Vagina (tissue), 2 donors: Measurements from ENCODE around the gene LONP1. TPM values are rescaled to one million over a fixed set of nuclear protein-coding genes. Genes with fewer than 3 reads are reported as not detected.

Experiments used
- DNase-seq, 2 donors: peaks; one replicate each; pipeline ENCODE4 v3.0.0-alpha.2; 2017; ENCODE audit errors: extremely low spot score in 2 of 2
- H3K27ac ChIP-seq: fragments of 200-600 bp; sonication (generic); one replicate; pipeline ENCODE4 v1.5.1; 2019
- H3K27me3 ChIP-seq: fragments of 200-600 bp; sonication (generic); one replicate; pipeline ENCODE4 v1.5.1; 2019
- H3K36me3 ChIP-seq, 2 donors: fragments of 200-600 bp; sonication (generic); one replicate each; pipeline ENCODE4 v1.5.1; 2017 to 2019
- H3K4me1 ChIP-seq: fragments of 200-600 bp; sonication (generic); one replicate; pipeline ENCODE4 v1.5.1; 2019
- H3K4me3 ChIP-seq, 2 donors: fragments of 200-600 bp; sonication (generic); 1 replicate in 1 of 2; 2 replicates in 1 of 2; pipeline ENCODE4 v1.5.1; 2016 to 2019
- H3K9me3 ChIP-seq: fragments of 200-600 bp; sonication (generic); one replicate; pipeline ENCODE4 v1.5.1; 2019
- POLR2A ChIP-seq, 2 donors: fragments of 450-650 bp; IDR thresholded peaks; one replicate each; pipeline ENCODE4 v1.6.1; 2017; ENCODE audit warnings: antibody characterized with exemption in 2 of 2, mild to moderate bottlenecking in 2 of 2, moderate library complexity in 2 of 2
- POLR2AphosphoS5 ChIP-seq, 2 donors: sonication (generic); formaldehyde crosslinking; IDR thresholded peaks; one replicate each; pipeline ENCODE4 v1.9.0; 2017; ENCODE audit warnings: antibody characterized with exemption in 2 of 2, mild to moderate bottlenecking in 2 of 2, low read depth in 1 of 2; ENCODE audit not compliant: insufficient read depth in 1 of 2
- intact Hi-C: fragments of 100-400 bp; cut with DNase I; formaldehyde crosslinking; loops from one replicate; pipeline ENCODE4 v1.15.1; 2023
- total RNA-seq: library from RNA; depleted of rRNA; stranded (reverse); fragments of >200 nt; gene quantifications from one replicate; pipeline ENCODE4 v1.2.3, GENCODE V29; 2016
- TF ChIP-seq, protein P1 (sequence below), 3 experiments: fragments of 450-650 bp in 2 of 3; fragments of 200-600 bp in 1 of 3; sonication (generic) in 1 of 3; IDR thresholded peaks; one replicate each; pipeline ENCODE4 v1.5.1; 2017 to 2019; ENCODE audit warnings: antibody characterized with exemption in 3 of 3, mild to moderate bottlenecking in 2 of 3, moderate library complexity in 2 of 3

The LONP1 gene
- total RNA-seq, 1 donor from 2014 or later, result 53.3 TPM

DNA sequence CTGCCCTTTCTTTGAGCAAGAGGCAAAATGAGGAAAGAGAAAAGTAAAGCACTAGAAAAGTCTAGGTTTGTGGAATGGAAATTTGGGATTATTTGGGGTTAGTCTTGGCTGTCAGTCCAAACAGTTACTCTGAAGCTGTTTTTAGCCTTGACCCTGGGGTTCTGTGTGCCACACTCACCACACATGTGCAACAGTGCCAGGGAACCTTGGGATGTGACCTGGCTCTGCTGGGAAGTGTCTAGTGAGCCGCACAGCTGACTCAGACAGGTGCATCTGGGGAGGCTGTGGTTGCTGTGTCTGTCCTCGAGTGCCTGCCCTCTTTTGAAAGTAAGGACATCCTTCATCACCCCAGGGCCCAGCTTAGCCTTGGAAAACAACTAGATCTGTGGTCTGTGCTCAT is 55.4 kb downstream of the LONP1 start:
- no peak for TF ChIP-seq POLR2A (IDR thresholded peaks at IDR 0.05)
- TF ChIP-seq, protein P1, sequence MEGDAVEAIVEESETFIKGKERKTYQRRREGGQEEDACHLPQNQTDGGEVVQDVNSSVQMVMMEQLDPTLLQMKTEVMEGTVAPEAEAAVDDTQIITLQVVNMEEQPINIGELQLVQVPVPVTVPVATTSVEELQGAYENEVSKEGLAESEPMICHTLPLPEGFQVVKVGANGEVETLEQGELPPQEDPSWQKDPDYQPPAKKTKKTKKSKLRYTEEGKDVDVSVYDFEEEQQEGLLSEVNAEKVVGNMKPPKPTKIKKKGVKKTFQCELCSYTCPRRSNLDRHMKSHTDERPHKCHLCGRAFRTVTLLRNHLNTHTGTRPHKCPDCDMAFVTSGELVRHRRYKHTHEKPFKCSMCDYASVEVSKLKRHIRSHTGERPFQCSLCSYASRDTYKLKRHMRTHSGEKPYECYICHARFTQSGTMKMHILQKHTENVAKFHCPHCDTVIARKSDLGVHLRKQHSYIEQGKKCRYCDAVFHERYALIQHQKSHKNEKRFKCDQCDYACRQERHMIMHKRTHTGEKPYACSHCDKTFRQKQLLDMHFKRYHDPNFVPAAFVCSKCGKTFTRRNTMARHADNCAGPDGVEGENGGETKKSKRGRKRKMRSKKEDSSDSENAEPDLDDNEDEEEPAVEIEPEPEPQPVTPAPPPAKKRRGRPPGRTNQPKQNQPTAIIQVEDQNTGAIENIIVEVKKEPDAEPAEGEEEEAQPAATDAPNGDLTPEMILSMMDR (IDR thresholded peaks at IDR 0.05), result no peak
- no peak for TF ChIP-seq POLR2AphosphoS5 (IDR thresholded peaks at IDR 0.05; ENCODE audit: insufficient read depth in 1 of 2, low read depth in 1 of 2)
- Histone ChIP-seq H3K4me3 (no peak overlapping the region), H3K4me1 (no peaks in the 10 kb centered on the region), H3K9me3 (no peaks in the 10 kb centered on the region), H3K36me3 (peaks cover 5 to 93% of the 10 kb centered on the region in 2 donors), H3K27ac (no peak overlapping the region), H3K27me3 (no peaks in the 10 kb centered on the region)
- DNase-seq, result no peak
- intact Hi-C loops, result no loop called here

DNA sequence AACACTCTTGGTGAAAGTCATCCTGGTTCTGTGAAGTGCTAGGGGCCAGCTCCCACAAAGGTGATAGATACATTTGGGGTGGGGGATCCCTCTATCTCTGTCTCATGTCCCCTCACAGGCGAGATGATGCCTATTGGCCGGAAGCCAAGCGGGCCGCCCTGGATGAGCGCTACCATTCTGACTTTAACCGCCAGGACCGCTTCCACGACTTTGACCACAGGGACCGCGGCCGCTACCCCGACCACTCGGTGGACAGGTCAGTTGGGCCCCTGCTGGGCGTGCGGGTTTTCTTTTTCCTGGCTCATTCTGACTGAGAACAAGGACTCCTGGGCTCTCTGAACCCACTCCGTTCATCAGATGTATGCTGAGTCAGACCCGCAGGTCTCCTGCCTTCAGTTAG is 56.0 kb downstream of the LONP1 start:
- peaks cover 5 to 93% of the 10 kb centered on the region in 2 donors for H3K36me3 ChIP-seq
- TF ChIP-seq POLR2A (IDR thresholded peaks at IDR 0.05) (no peak), POLR2AphosphoS5 (IDR thresholded peaks at IDR 0.05; ENCODE audit: insufficient read depth in 1 of 2, low read depth in 1 of 2) (no peak)
- TF ChIP-seq, protein P1 (IDR thresholded peaks at IDR 0.05), result no peak
- DNase-seq, result no peak
- H3K9me3 ChIP-seq, result no peaks in the 10 kb centered on the region
- H3K27me3 ChIP-seq, result no peaks in the 10 kb centered on the region
- no peak overlapping the region for H3K27ac ChIP-seq
- no peak overlapping the region for H3K4me3 ChIP-seq
- intact Hi-C loops, result no loop called here
- H3K4me1 ChIP-seq, result no peaks in the 10 kb centered on the region

DNA sequence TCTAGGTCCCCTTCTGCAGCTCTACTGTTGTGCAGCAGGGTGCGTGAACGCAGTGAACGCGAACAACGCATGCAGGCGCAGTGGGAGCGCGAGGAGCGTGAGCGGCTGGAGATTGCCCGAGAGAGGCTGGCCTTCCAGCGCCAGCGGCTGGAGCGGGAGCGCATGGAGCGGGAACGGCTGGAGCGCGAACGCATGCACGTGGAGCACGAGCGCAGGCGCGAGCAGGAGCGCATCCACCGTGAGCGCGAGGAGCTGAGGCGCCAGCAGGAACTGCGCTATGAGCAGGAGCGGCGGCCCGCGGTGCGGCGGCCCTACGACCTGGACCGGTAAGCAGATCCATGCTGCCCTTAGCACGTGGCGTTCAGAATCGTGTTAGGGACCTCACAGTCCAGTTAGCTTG is 58.5 kb downstream of the LONP1 start:
- H3K4me3 ChIP-seq, result no peak overlapping the region
- H3K27me3 ChIP-seq, result no peaks in the 10 kb centered on the region
- H3K4me1 ChIP-seq, result no peaks in the 10 kb centered on the region
- no peaks in the 10 kb centered on the region for H3K9me3 ChIP-seq
- TF ChIP-seq POLR2A (IDR thresholded peaks at IDR 0.05), result no peak
- TF ChIP-seq, protein P1 (IDR thresholded peaks at IDR 0.05), result no peak
- no peak for TF ChIP-seq POLR2AphosphoS5 (IDR thresholded peaks at IDR 0.05; ENCODE audit: insufficient read depth in 1 of 2, low read depth in 1 of 2)
- H3K36me3 ChIP-seq, result peaks cover 12 to 94% of the 10 kb centered on the region in 2 donors
- no peak for DNase-seq
- intact Hi-C loops, result no loop called here
- H3K27ac ChIP-seq, result no peak overlapping the region

DNA sequence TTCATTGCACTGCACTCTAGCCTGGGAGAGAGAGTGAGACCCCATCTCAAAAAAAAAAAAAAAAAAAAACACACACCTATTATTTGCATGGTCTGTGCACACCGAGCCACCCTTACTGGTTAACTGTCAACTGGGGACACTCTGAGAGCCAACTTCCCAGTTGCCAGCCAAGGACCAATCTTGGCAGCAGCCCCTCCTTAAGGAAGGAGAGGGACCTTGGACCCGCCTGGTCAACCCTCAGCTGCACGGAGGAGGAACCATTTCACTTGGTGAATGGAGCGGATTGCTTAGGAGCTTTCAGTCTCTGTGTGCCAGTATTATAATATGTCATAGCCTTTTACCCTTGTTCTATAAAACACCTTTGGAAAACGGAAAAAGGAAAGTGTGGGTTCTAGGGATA is 64.5 kb downstream of the LONP1 start:
- Histone ChIP-seq H3K27me3 (no peaks in the 10 kb centered on the region), H3K27ac (no peak overlapping the region), H3K4me1 (no peaks in the 10 kb centered on the region), H3K9me3 (no peaks in the 10 kb centered on the region), H3K4me3 (no peak overlapping the region), H3K36me3 (peaks cover 7 to 92% of the 10 kb centered on the region in 2 donors)
- intact Hi-C loops, result no loop called here
- no peak for TF ChIP-seq POLR2AphosphoS5 (IDR thresholded peaks at IDR 0.05; ENCODE audit: insufficient read depth in 1 of 2, low read depth in 1 of 2)
- TF ChIP-seq, protein P1 (IDR thresholded peaks at IDR 0.05), result no peak
- TF ChIP-seq POLR2A (IDR thresholded peaks at IDR 0.05), result no peak
- no peak for DNase-seq

DNA sequence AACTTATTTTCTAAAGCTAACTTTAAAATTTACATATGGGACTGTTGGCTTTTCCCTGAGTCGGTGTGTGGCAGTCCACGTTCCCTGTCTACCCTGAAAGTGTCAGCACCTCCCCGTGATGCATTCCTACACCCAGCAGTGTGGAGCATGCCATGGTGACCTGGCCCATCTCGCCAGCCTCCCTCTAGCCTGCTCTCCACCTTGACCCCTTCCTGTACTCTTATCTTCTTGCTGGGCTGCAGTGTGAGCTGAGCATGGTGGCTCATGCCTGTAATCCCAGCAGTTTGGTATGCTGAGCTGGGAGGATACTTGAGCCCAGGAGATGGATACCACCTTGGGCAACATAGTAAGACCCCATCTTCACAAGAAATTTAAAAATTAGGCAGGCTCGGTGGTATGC is 65.0 kb downstream of the LONP1 start:
- intact Hi-C loops, result no loop called here
- TF ChIP-seq POLR2A (IDR thresholded peaks at IDR 0.05) (no peak), POLR2AphosphoS5 (IDR thresholded peaks at IDR 0.05; ENCODE audit: insufficient read depth in 1 of 2, low read depth in 1 of 2) (no peak)
- TF ChIP-seq, protein P1 (IDR thresholded peaks at IDR 0.05), result no peak
- Histone ChIP-seq H3K27ac (no peak overlapping the region), H3K4me3 (no peak overlapping the region), H3K36me3 (peaks cover 7 to 92% of the 10 kb centered on the region in 2 donors), H3K4me1 (no peaks in the 10 kb centered on the region), H3K9me3 (no peaks in the 10 kb centered on the region), H3K27me3 (no peaks in the 10 kb centered on the region)
- no peak for DNase-seq
